MM.1S (cell line): ENCODE data around the gene NTM.

Experiments
- DNase-seq: peaks from one replicate; pipeline ENCODE4 v3.0.0-alpha.2; 2015
- H2AFZ ChIP-seq: fragments of 300-600 bp; sonication (generic); 2 replicates; pipeline ENCODE4 v1.6.0; 2016; ENCODE audit warnings: antibody characterized with exemption, low read length
- H3F3A ChIP-seq: fragments of 300-600 bp; sonication (generic); 2 replicates; pipeline ENCODE4 v1.6.1; 2016; ENCODE audit warnings: mild to moderate bottlenecking, antibody characterized with exemption, low read length, moderate library complexity, mixed read lengths; ENCODE audit not compliant: insufficient read depth
- H3K27ac ChIP-seq: fragments of 300-600 bp; sonication (generic); 2 replicates; pipeline ENCODE4 v1.5.1; 2016; ENCODE audit warnings: mild to moderate bottlenecking, low read length
- H3K27me3 ChIP-seq: fragments of 300-600 bp; sonication (generic); replicated peaks from 2 replicates; pipeline ENCODE4 v1.6.0; 2016; ENCODE audit warnings: low read length; ENCODE audit not compliant: insufficient read depth
- H3K36me3 ChIP-seq: fragments of 300-600 bp; sonication (generic); replicated peaks from 2 replicates; pipeline ENCODE4 v1.6.1; 2016; ENCODE audit warnings: mild to moderate bottlenecking, low read length, mixed read lengths; ENCODE audit not compliant: insufficient read depth
- H3K4me1 ChIP-seq: fragments of 300-600 bp; sonication (generic); 2 replicates; pipeline ENCODE4 v1.6.1; 2016; ENCODE audit warnings: low read length, mixed read lengths
- H3K4me2 ChIP-seq: fragments of 300-600 bp; sonication (generic); 2 replicates; pipeline ENCODE4 v1.6.0; 2016; ENCODE audit warnings: low read depth, low read length
- H3K4me3 ChIP-seq: fragments of 300-600 bp; sonication (generic); 2 replicates; pipeline ENCODE4 v1.5.1; 2016; ENCODE audit warnings: low read length, mixed read lengths
- H3K79me2 ChIP-seq: fragments of 300-600 bp; sonication (generic); 2 replicates; pipeline ENCODE4 v1.6.1; 2016; ENCODE audit warnings: mixed run types, low read length, mixed read lengths
- H3K9ac ChIP-seq: fragments of 300-600 bp; sonication (generic); 2 replicates; pipeline ENCODE4 v1.6.1; 2016; ENCODE audit warnings: low read length, mixed read lengths
- H3K9me2 ChIP-seq: fragments of 300-600 bp; sonication (generic); replicated peaks from 2 replicates; pipeline ENCODE4 v1.6.1; 2016; ENCODE audit warnings: mild to moderate bottlenecking, low read length, mixed read lengths; ENCODE audit not compliant: insufficient read depth
- H3K9me3 ChIP-seq: fragments of 300-600 bp; sonication (generic); replicated peaks from 2 replicates; pipeline ENCODE4 v1.6.1; 2016; ENCODE audit warnings: mild to moderate bottlenecking, low read length, mixed read lengths; ENCODE audit not compliant: insufficient read depth
- H4K20me1 ChIP-seq: fragments of 300-600 bp; sonication (generic); 2 replicates; pipeline ENCODE4 v1.6.1; 2016; ENCODE audit warnings: mild to moderate bottlenecking, low read length, moderate library complexity, mixed read lengths; ENCODE audit not compliant: insufficient read depth
- CTCF ChIP-seq: fragments of 300-600 bp; sonication (generic); IDR thresholded peaks from 2 replicates; pipeline ENCODE4 v1.5.1; 2016; ENCODE audit warnings: antibody characterized with exemption, low read length, mixed read lengths
- EZH2 ChIP-seq: fragments of 300-600 bp; sonication (generic); optimal IDR thresholded peaks from 2 replicates; pipeline ENCODE3; 2017; ENCODE audit warnings: low read depth, mild to moderate bottlenecking, antibody characterized with exemption, low read length, mixed read lengths
- EZH2phosphoT487 ChIP-seq: fragments of 300-600 bp; sonication (generic); IDR thresholded peaks from 2 replicates; pipeline ENCODE4 v1.6.1; 2018; ENCODE audit warnings: antibody characterized with exemption, low read length

Gene NTM

GRCh38 chr11:131957875-131958274 lies 587.5 kb downstream of the NTM start:
- no peak overlapping the region for H3K9ac ChIP-seq
- DNase-seq, result no peak
- H3K9me2 ChIP-seq, result no peaks in the 10 kb centered on the region
- H4K20me1 ChIP-seq, result no peaks in the 10 kb centered on the region
- no peak overlapping the region for H3K4me3 ChIP-seq
- TF ChIP-seq EZH2 (no peak), EZH2phosphoT487 (no peak), CTCF (no peak)
- H3K36me3 ChIP-seq, result no peaks in the 10 kb centered on the region
- no peaks in the 10 kb centered on the region for H3K4me1 ChIP-seq
- no peak overlapping the region for H3K4me2 ChIP-seq
- H2AFZ ChIP-seq, result no peak overlapping the region
- no peaks in the 10 kb centered on the region for H3K9me3 ChIP-seq
- H3F3A ChIP-seq, result no peaks in the 10 kb centered on the region
- H3K27me3 ChIP-seq, result no peaks in the 10 kb centered on the region
- no peak overlapping the region for H3K27ac ChIP-seq
- H3K79me2 ChIP-seq, result no peaks in the 10 kb centered on the region

DNA sequence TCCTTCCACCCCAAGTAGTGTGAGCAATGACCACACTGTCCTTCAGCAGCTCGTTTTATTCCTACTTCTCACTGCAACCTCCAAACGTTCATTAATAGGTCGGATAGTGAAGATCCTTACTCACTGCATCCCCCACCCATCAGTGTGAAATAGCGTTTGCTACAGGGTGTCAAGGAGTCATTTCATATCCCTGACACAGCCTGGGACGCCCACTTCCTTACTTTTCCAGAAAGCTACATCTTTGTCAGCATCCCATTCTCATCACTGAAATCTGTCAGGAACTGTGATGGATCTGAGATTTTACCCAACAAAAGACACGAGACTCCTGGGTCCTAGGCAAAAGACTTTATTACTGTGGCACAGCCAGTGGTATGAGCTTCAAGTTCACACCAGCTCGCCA lies 592.4 kb downstream of the NTM start:
- no peak for DNase-seq
- Histone ChIP-seq H2AFZ (no peak overlapping the region), H3F3A (no peaks in the 10 kb centered on the region), H3K36me3 (no peaks in the 10 kb centered on the region), H3K4me1 (no peaks in the 10 kb centered on the region), H3K4me2 (no peak overlapping the region), H3K4me3 (no peak overlapping the region), H3K9me3 (no peaks in the 10 kb centered on the region), H3K27ac (no peak overlapping the region), H3K9me2 (no peaks in the 10 kb centered on the region), H3K9ac (no peak overlapping the region), H4K20me1 (no peaks in the 10 kb centered on the region), H3K79me2 (no peaks in the 10 kb centered on the region), H3K27me3 (no peaks in the 10 kb centered on the region)
- TF ChIP-seq CTCF, result no peak
- no peak for TF ChIP-seq EZH2phosphoT487
- no peak for TF ChIP-seq EZH2

DNA sequence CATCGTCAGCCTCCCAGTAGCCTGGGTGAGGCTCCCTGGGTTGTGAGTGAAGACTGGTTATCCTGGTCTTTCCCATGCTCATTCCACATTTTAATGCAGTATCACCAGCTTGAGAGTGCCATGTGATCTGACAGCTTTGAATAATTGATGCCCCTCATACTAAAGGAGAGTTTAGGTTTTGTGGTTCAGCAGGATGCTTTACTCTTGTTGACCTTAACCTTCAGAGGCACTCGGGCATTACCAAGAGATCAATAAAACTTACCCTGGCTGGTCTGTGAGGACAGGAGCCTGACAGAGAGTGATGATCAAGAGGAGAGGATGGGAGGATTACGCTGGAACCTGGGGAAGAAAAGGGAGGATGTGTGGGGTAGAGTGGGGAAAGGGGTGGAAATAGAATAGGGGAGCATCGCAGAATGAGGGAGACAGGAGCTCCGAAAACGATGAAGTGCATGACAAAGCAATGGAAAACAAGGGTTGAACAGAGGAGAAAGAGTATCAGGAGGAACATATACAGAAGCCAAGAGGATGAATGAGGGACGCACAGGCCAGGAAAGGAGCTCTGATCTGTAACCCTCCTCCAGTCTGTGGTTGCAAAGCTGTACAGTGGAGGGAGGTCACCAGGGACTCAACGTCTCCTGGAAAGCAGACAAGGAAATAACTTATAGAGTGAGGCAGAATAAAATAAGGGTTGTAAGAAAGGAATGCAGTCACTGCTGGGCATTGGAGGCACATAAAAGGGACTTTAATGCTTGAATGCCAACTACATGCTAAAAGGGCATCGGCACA lies 594.5 kb downstream of the NTM start:
- no peak for DNase-seq
- TF ChIP-seq EZH2phosphoT487, result no peak
- no peak for TF ChIP-seq EZH2
- TF ChIP-seq CTCF, result no peak
- Histone ChIP-seq H3K9me2 (no peaks in the 10 kb centered on the region), H2AFZ (no peak overlapping the region), H3K9me3 (no peaks in the 10 kb centered on the region), H3K4me2 (no peak overlapping the region), H3K27me3 (no peaks in the 10 kb centered on the region), H3K9ac (no peak overlapping the region), H3K4me1 (no peaks in the 10 kb centered on the region), H3K79me2 (no peaks in the 10 kb centered on the region), H4K20me1 (no peaks in the 10 kb centered on the region), H3F3A (no peaks in the 10 kb centered on the region), H3K27ac (no peak overlapping the region), H3K36me3 (no peaks in the 10 kb centered on the region), H3K4me3 (no peak overlapping the region)
